Pons (tissue), 1 donor: ENCODE measurements around the gene ANO1.

Experiments
- DNase-seq: peaks from one replicate; pipeline ENCODE4 v3.0.0-alpha.2; 2016; ENCODE audit warnings: low spot score

ANO1 gene

GRCh38 chr11:70138403-70138802 lies 60.3 kb downstream of the ANO1 start:
- no peak for DNase-seq

GRCh38 chr11:70139785-70140410 lies 61.8 kb downstream of the ANO1 start:
- no peak for DNase-seq

GRCh38 chr11:70140711-70141485 lies 62.8 kb downstream of the ANO1 start:
- no peak for DNase-seq

DNA sequence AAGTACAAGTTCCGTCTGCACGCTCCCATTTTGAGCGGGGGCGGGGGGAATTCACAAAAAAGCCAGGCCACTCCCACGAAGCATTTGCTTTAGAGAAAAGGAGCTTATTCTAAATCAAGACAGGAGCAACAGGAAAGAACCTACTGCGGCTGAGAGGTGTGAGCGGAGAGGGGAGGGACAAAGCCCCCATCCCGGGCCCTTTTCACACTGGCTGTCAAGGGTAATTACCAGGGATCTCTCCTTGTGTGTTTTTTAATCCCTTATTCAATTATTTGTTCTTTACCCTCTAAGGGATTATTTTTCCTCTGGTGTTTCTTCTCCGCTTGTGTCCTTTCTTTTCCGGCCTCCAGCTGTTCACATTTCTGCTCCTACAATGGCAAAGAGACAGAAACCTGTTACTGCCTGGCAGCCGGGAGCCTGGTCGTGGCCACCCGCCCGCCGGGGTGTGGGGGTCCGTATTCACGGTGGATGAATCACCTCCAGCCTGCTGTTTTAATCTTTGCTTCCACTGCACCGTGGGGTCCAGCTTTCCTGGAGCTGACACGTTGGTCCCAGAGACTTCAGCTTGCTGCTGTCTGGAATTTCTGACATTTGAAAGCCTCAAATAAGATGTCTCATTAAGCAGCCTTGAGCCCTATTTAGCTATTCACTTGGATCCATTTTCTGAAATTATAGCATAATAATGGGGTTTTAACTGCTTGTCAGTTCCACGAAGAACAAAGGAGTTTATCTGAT lies 63.5 kb downstream of the ANO1 start:
- DNase-seq: no peak

DNA sequence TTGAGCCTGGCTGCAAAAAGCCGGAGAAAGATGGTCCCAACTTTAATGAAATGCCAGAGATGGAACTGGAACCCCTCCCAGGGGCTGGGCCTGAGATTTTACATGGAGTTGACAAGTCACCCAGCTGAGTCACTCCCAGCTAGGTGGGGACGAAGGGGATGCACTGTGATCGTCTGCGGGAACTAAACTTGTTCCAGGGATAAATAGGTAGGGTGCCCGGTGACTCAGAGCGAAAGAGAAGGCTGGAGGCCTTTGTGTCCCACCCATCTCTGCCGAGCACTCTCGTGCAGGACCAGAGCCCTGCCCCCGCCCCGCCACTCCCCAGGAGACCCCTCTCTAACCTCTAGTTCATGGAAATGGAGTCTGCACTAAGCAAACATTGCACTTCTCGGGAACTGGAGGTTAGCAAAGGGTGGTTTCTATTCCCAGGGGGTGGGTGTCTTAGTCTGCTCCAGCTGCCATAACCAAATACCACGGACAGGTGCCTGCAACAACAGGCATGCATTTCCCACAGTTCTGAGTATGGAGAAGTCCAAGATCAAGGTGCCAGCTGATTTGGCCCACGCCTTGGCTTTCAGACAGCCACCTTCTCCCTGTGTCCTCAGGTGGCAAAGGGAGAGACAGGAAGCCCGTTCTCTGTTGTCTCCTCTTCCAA lies 64.2 kb downstream of the ANO1 start:
- no peak for DNase-seq

- no peak for DNase-seq
Measured at GRCh38 chr11:70144262-70144661, 66.1 kb downstream of the ANO1 start.

- DNase-seq: no peak
Measured at GRCh38 chr11:70145071-70145470, 67.0 kb downstream of the ANO1 start.

DNA sequence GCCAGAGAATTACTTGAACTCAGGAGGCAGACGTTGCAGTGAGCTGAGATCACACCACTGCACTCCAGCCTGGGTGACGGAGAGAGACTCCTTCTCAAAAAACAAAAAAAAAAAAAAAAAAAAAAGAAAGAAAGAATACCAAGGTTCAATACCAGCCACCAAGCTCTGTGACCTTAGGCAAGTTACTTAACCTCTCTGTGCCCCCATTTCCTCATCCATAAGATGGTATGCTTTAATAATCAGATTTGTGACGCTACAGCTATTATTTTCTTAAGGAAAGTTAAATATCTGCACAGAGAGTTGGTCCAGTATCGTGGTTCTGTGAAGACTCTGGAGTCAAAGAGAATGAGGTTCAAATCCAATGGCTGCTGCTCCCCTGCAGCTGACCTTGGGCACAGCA lies 67.7 kb downstream of the ANO1 start:
- DNase-seq: no peak

GRCh38 chr11:70146299-70146698 lies 68.2 kb downstream of the ANO1 start:
- DNase-seq: no peak

GRCh38 chr11:70146895-70147520 lies 68.9 kb downstream of the ANO1 start:
- no peak for DNase-seq

DNA sequence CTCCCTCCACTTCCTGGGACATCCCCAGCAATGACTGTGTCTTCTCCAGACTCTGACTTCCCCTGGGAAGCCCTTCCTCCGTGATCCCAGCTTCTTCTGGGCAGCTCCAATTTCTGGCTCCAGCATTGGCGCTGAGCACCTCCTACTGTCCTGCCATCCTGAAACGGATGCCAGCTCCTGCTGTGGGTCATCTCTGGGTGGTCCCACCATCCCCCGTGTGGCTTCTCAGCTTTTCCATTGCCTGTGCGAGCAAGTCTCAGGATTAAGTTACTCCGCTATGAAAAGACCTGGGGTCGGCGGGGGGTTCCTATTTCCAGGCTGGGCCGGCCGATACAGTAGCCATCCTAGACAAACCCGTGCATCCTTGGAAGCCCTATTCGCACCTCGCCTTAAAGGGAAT lies 69.6 kb downstream of the ANO1 start:
- no peak for DNase-seq

DNA sequence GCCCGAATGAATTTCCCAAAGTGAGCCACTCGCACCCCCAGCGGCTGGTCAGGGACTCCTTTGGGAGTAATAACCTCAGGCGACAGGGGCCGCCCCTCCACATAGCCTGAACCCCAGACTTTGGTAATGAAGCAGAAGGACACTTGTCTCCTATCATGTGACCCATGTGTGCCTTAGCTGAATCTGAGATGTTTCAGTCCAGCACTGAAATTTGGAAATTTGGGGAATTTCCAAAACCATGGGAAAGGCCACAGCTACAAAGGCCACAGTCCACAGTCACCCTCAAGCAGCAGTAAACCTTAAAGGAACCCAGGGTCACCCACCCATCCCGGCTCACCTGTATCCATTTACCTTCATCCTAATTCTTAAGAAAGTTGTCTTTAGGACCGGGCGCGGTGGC lies 73.6 kb downstream of the ANO1 start:
- no peak for DNase-seq

GRCh38 chr11:70153133-70153727 lies 75.1 kb downstream of the ANO1 start:
- DNase-seq: no peak

DNA sequence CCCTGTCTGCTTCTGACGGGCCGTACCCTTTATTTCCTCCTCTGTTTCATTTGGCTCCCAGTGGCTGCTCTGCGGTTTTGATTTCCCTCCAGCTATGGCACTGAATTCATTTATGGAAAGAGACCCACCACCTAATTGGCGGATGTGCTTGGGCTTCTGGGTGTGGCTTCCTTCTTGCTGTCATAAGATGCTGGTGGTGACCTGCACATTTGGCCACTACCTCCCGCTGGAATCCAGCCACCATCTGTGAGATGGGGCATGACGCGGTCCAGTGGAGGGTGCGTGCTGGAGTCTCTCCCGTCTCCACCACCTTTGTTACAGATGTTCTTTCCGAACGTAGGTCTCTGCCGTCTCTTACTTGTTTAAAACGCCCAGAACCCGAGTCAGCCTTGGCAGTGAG lies 77.3 kb downstream of the ANO1 start:
- no peak for DNase-seq

DNA sequence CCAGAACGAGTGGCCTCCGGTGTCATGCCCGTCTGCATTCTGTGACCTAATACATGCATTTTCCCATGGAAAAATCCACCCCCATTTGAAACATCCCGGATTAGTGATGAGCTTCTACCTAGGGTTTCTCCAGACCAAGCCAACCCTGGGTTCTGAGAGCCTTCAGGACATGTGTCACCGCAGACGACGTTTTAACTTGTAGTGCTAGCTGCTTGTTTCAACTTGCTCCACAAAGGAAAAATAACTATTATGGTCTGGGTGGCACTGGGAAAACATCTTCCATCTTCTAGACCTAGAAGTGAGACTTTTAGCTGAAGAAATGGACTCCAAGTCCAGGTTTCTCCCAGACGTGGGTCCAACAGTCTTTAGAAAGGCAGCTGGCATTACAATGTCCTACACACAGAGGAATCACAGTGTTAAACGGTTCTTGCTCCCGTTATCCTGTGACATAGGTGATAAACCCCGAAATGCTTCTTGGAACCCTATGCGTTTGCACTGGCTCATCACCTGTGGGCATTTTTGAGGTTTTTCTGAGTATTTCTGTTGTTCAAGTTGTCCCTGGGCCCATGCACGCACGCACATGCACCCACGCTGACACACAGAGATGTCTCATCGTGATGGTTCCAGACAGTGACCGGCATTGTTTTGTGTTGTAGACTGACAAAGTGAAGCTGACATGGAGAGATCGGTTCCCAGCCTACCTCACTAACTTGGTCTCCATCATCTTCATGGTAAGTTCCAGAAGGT lies 78.3 kb downstream of the ANO1 start:
- DNase-seq: no peak

- no peak for DNase-seq
Measured at GRCh38 chr11:70158201-70158600, 80.1 kb downstream of the ANO1 start.

GRCh38 chr11:70158757-70159389 lies 80.8 kb downstream of the ANO1 start:
- DNase-seq: no peak

DNA sequence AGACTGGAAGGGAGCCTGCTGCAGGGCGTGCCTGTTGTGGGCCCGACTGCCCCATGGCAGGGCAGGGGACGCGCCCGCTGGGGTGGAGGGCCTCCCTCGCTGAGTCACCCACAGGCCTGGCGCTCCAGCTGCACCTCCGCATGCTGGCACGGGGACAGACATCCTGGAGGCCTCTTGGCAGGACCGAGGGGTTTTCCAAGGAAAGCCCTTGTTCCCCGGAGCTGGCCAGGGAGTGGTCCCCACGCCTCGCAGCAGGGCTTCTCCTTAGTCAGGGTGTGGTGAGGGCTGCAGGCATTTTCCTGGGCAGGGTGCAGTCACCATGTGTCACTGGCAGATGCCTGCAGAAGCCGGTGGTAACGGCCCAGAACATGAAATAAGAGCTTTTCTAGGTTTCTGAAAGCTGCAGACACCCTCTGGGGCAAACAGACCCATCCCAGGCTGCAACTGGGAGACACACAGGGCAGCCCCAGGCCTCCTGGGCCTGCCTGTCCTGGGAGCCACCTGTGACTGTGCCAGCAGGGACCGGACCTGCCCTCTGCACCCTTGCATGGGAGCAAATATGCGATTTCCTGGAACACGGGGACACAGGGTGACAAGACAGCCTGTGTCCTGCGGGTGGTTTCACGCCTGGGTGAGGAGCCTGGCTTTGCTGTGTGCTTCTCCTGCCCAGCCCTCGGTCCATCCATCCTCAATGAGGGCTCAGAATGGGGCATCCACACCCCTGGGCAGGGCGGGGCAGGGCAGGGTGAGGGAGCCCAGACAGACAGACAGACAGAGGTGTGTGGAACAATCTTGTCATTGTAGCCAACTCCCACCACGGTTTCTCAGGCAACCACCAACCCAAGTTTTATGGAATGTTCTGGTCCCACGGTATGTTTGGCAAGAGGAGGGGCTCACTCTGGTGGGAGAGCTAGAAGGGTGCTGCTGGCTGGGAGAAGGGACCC lies 81.8 kb downstream of the ANO1 start:
- no peak for DNase-seq

- no peak for DNase-seq
Measured at GRCh38 chr11:70161043-70161625, 83.0 kb downstream of the ANO1 start.
